ENCODE results near the gene PRKN. TPM values are rescaled to one million over a fixed set of nuclear protein-coding genes. Genes with fewer than 3 reads are reported as not detected.

PRKN gene
- total and polyA plus RNA-seq, 10 donors = 0.23 to 14.1 (median 7.0) TPM

DNA sequence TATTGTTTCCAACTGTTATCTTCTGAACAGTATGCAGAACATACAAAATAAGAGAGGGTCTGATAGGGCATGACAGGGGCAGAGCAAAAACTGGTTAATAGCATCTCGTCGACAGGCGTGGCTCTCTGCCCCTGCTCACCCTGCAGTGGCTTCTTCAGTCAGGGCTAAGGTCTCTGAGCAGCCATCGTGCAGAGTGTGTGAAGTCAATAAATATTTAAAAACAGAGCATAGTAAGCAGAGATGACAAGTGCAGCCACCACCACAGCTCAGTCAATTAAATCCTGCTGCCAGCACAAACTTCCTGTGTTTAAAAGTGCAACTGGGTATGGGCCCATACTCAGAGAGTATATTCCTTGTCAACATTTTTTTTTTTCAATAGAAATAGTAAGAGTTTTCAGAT is 1080.3 kb downstream of the PRKN start:
- TF ChIP-seq POLR2AphosphoS5 (IDR thresholded peaks at IDR 0.05) = no peak
- TF ChIP-seq, protein P1, sequence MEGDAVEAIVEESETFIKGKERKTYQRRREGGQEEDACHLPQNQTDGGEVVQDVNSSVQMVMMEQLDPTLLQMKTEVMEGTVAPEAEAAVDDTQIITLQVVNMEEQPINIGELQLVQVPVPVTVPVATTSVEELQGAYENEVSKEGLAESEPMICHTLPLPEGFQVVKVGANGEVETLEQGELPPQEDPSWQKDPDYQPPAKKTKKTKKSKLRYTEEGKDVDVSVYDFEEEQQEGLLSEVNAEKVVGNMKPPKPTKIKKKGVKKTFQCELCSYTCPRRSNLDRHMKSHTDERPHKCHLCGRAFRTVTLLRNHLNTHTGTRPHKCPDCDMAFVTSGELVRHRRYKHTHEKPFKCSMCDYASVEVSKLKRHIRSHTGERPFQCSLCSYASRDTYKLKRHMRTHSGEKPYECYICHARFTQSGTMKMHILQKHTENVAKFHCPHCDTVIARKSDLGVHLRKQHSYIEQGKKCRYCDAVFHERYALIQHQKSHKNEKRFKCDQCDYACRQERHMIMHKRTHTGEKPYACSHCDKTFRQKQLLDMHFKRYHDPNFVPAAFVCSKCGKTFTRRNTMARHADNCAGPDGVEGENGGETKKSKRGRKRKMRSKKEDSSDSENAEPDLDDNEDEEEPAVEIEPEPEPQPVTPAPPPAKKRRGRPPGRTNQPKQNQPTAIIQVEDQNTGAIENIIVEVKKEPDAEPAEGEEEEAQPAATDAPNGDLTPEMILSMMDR (IDR thresholded peaks at IDR 0.05 in 8 of 11, conservative IDR thresholded peaks at IDR 0.05 in 3 of 11) = no peak
- no peak for TF ChIP-seq POLR2A (IDR thresholded peaks at IDR 0.05)
- no peak overlapping the region for H3K4me3 ChIP-seq
- no peaks in the 10 kb centered on the region for H3K36me3 ChIP-seq
- 70 to 91% (median 76%) methylated on average over 4 of the region's 4 CpGs for WGBS, 5 donors
- H3K9me3 ChIP-seq = peaks cover 0 to 14% (median 6%) of the 10 kb centered on the region in 8 donors
- DNase-seq = no peak
- H3K27ac ChIP-seq = no peak overlapping the region
- intact Hi-C loops (cut with DNase I; ENCODE audit: low total_unique reads) = no loop called here
- no peaks in the 10 kb centered on the region for H3K4me1 ChIP-seq
- no peaks in the 10 kb centered on the region for H3K27me3 ChIP-seq (replicated peaks in 1 of 7)

DNA sequence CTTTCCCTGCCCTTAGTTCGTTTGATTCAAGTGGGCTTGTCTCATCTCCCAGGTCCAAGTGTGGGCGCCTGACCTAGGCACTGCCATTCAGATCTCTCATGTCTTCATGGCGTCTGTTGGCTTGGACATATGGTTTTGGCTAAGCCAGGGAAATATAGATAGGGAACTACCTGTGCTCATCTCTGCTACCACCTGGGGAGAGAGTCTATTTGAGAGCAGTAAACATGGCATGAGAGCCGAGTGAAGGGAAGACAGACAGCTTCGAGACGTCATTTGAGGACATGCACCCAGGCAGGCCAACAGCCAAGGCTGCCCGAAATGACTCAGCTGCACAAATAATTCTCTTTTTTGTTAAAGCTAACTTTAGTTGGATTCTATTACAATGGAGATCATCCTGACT is 1083.0 kb downstream of the PRKN start:
- Histone ChIP-seq H3K36me3 (no peaks in the 10 kb centered on the region), H3K9me3 (peaks cover 0 to 5% (median under 1%) of the 10 kb centered on the region in 8 donors), H3K4me1 (no peaks in the 10 kb centered on the region), H3K27ac (no peak overlapping the region), H3K4me3 (no peak overlapping the region), H3K27me3 (replicated peaks in 1 of 7) (no peaks in the 10 kb centered on the region)
- DNase-seq = no peak
- TF ChIP-seq, protein P1 (IDR thresholded peaks at IDR 0.05 in 8 of 11, conservative IDR thresholded peaks at IDR 0.05 in 3 of 11) = no peak
- TF ChIP-seq POLR2A (IDR thresholded peaks at IDR 0.05) (no peak), POLR2AphosphoS5 (IDR thresholded peaks at IDR 0.05) (no peak)
- 65 to 80% (median 78%) methylated on average over 7 of the region's 7 CpGs for WGBS, 5 donors
- intact Hi-C loops (cut with DNase I; ENCODE audit: low total_unique reads) = no loop called here

DNA sequence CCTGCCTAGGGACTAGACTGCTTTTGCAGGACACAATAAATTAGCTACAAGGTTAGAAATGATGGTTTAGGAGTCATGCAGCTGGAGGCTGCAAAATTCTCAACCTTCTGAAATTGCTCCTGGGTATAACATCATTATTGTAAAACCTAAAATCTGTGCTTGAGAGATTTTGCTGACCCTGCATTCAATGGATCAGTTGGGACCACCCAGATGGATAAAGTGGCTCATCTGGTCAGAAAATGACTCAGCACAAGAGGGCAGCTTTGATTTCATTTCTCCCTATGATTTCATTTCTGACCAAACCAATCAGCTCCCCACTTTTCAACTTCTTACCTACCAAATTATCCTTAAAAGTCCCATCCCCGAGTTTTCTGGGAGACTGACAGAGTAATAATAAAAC is 1086.4 kb downstream of the PRKN start:
- Histone ChIP-seq H3K27ac (no peak overlapping the region), H3K9me3 (peaks cover 0 to 13% (median 3%) of the 10 kb centered on the region in 8 donors), H3K36me3 (no peaks in the 10 kb centered on the region), H3K27me3 (replicated peaks in 1 of 7) (no peaks in the 10 kb centered on the region), H3K4me3 (no peak overlapping the region), H3K4me1 (no peaks in the 10 kb centered on the region)
- TF ChIP-seq POLR2AphosphoS5 (IDR thresholded peaks at IDR 0.05) (no peak), POLR2A (IDR thresholded peaks at IDR 0.05) (no peak)
- TF ChIP-seq, protein P1 (IDR thresholded peaks at IDR 0.05 in 8 of 11, conservative IDR thresholded peaks at IDR 0.05 in 3 of 11) = no peak
- intact Hi-C loops (cut with DNase I; ENCODE audit: low total_unique reads) = no loop called here
- no peak for DNase-seq
- 62 to 80% (median 67%) methylated on average over 1 of the region's 1 CpG for WGBS, 5 donors

DNA sequence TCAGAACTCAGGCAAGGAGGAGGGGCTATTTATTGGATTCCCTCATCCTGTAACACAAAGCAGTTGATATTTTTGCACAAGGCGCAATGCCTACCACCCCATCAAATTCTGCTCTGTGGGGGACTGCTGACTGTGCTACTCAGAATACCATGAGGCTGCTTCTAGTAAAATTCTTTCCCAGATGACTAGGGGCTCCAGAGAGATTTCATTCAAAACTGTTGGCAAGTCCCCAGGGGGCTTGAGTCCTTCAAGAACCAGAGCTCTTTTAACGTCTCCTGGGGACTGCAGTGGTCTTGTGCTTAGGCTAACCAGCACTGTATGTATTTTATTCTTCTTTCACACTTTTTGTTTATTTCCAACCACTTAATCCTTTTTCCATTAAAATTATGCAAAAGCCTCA is 1087.8 kb downstream of the PRKN start:
- no peaks in the 10 kb centered on the region for H3K27me3 ChIP-seq (replicated peaks in 1 of 7)
- intact Hi-C loops (cut with DNase I; ENCODE audit: low total_unique reads) = no loop called here
- TF ChIP-seq POLR2AphosphoS5 (IDR thresholded peaks at IDR 0.05) (no peak), POLR2A (IDR thresholded peaks at IDR 0.05) (no peak)
- TF ChIP-seq, protein P1 (IDR thresholded peaks at IDR 0.05 in 8 of 11, conservative IDR thresholded peaks at IDR 0.05 in 3 of 11) = no peak
- 76 to 93% (median 82%) methylated on average over 2 of the region's 2 CpGs for whole genome bisulfite sequencing, 5 donors
- no peak overlapping the region for H3K27ac ChIP-seq
- DNase-seq = no peak
- no peak overlapping the region for H3K4me3 ChIP-seq
- no peaks in the 10 kb centered on the region for H3K36me3 ChIP-seq
- peaks cover 0 to 13% (median 3%) of the 10 kb centered on the region in 8 donors for H3K9me3 ChIP-seq
- H3K4me1 ChIP-seq = no peaks in the 10 kb centered on the region
